ENCODE measurements around the gene GJB6. TPM values are rescaled to one million over a fixed set of nuclear protein-coding genes. Genes with fewer than 3 reads are reported as not detected.

GJB6 gene
- total RNA-seq, 1 donor from 2014 or later = not detected

GRCh38 chr13:20206065-20206697, 25.9 kb downstream of the GJB6 start:
- DNase-seq (ENCODE audit: low read depth, low spot score) = no peak
- no peak overlapping the region for H3K4me3 Mint-ChIP-seq
- peaks cover 3% of the 10 kb centered on the region for H3K36me3 Mint-ChIP-seq (ENCODE audit: low read depth)
- no peaks in the 10 kb centered on the region for H3K27me3 Mint-ChIP-seq (ENCODE audit: low read depth)
- H3K9me3 Mint-ChIP-seq = peaks cover 5% of the 10 kb centered on the region
- peaks cover 4% of the 10 kb centered on the region for H3K4me1 Mint-ChIP-seq
- H3K27ac Mint-ChIP-seq (ENCODE audit: unreplicated experiment) = no peak overlapping the region
- no peak for TF ChIP-seq CTCF (conservative IDR thresholded peaks at IDR 0.05)

GRCh38 chr13:20198781-20199180, 33.3 kb downstream of the GJB6 start:
- TF ChIP-seq CTCF (conservative IDR thresholded peaks at IDR 0.05) = no peak
- no peak for DNase-seq (ENCODE audit: low read depth, low spot score)
- peaks cover 4% of the 10 kb centered on the region for H3K4me1 Mint-ChIP-seq
- peaks cover 3% of the 10 kb centered on the region for H3K36me3 Mint-ChIP-seq (ENCODE audit: low read depth)
- H3K4me3 Mint-ChIP-seq = no peak overlapping the region
- H3K27ac Mint-ChIP-seq (ENCODE audit: unreplicated experiment) = no peak overlapping the region
- H3K9me3 Mint-ChIP-seq = peaks cover 6% of the 10 kb centered on the region
- peaks cover 39% of the 10 kb centered on the region for H3K27me3 Mint-ChIP-seq (ENCODE audit: low read depth)

GRCh38 chr13:20197361-20197834, 34.7 kb downstream of the GJB6 start:
- peaks cover 6% of the 10 kb centered on the region for H3K4me1 Mint-ChIP-seq
- peaks cover 4% of the 10 kb centered on the region for H3K9me3 Mint-ChIP-seq
- H3K27ac Mint-ChIP-seq (ENCODE audit: unreplicated experiment) = no peak overlapping the region
- peaks cover 48% of the 10 kb centered on the region for H3K27me3 Mint-ChIP-seq (ENCODE audit: low read depth)
- H3K36me3 Mint-ChIP-seq (ENCODE audit: low read depth) = peaks cover 3% of the 10 kb centered on the region
- no peak overlapping the region for H3K4me3 Mint-ChIP-seq
- TF ChIP-seq CTCF (conservative IDR thresholded peaks at IDR 0.05) = peak; percentile 79
- DNase-seq (ENCODE audit: low read depth, low spot score) = no peak

- Mint-ChIP-seq H3K27me3 (ENCODE audit: low read depth) (peaks cover 64% of the 10 kb centered on the region), H3K9me3 (peaks cover 4% of the 10 kb centered on the region), H3K27ac (ENCODE audit: unreplicated experiment) (no peak overlapping the region), H3K4me3 (peak overlapping the region; percentile 5), H3K4me1 (peaks cover 9% of the 10 kb centered on the region), H3K36me3 (ENCODE audit: low read depth) (no peaks in the 10 kb centered on the region)
- no peak for TF ChIP-seq CTCF (conservative IDR thresholded peaks at IDR 0.05)
- DNase-seq (ENCODE audit: low read depth, low spot score) = no peak
Measured at GRCh38 chr13:20195801-20196200, 36.3 kb downstream of the GJB6 start.

- Mint-ChIP-seq H3K9me3 (no peaks in the 10 kb centered on the region), H3K27me3 (ENCODE audit: low read depth) (peaks cover 81% of the 10 kb centered on the region), H3K36me3 (ENCODE audit: low read depth) (no peaks in the 10 kb centered on the region), H3K27ac (ENCODE audit: unreplicated experiment) (no peak overlapping the region), H3K4me3 (peak overlapping the region; percentile 61), H3K4me1 (peaks cover 9% of the 10 kb centered on the region)
- DNase-seq (ENCODE audit: low read depth, low spot score) = no peak
- no peak for TF ChIP-seq CTCF (conservative IDR thresholded peaks at IDR 0.05)
Measured at GRCh38 chr13:20193907-20194631, 38.0 kb downstream of the GJB6 start.
